Urothelium cell line (cell line): ENCODE results near the gene UNC13A.

Experiments used
- DNase-seq: peaks from one replicate; pipeline ENCODE4 v3.0.0; 2011; ENCODE audit warnings: low spot score, mixed read lengths
- FAIRE-seq: peaks from 2 replicates; lab custom pipeline; 2011; peaks lifted over from hg19 to GRCh38; lab: Jason Lieb, UNC

The UNC13A gene

GRCh38 chr19:17687857-17688784 is at the start of gene UNC13A:
Gene UNC13A, minus strand, starts transcription at chr19:17688354. Its CDS starts 155 bp downstream, at chr19:17688199.
- FAIRE-seq (no peak), DNase-seq (peak; percentile 78)

GRCh38 chr19:17737690-17738153 is 49.6 kb upstream of the UNC13A start:
- no peak for DNase-seq
- FAIRE-seq = no peak

- no peak for DNase-seq
- no peak for FAIRE-seq
Observed at GRCh38 chr19:17735410-17735809, 47.3 kb upstream of the UNC13A start.

GRCh38 chr19:17734146-17734545 is 46.0 kb upstream of the UNC13A start:
- no peak for FAIRE-seq
- DNase-seq = no peak

GRCh38 chr19:17733127-17733526 is 45.0 kb upstream of the UNC13A start:
- FAIRE-seq = no peak
- no peak for DNase-seq

GRCh38 chr19:17727843-17728242 is 39.7 kb upstream of the UNC13A start:
- no peak for FAIRE-seq
- DNase-seq = no peak

- DNase-seq (no peak), FAIRE-seq (no peak)
Observed at GRCh38 chr19:17726964-17727773, 39.0 kb upstream of the UNC13A start.

GRCh38 chr19:17726136-17726741 is 38.1 kb upstream of the UNC13A start:
- DNase-seq (no peak), FAIRE-seq (no peak)

- no peak for DNase-seq
- no peak for FAIRE-seq
Observed at GRCh38 chr19:17725422-17726078, 37.4 kb upstream of the UNC13A start.

- FAIRE-seq = no peak
- DNase-seq = no peak
Observed at GRCh38 chr19:17724655-17725054, 36.5 kb upstream of the UNC13A start.

GRCh38 chr19:17722655-17723240 is 34.6 kb upstream of the UNC13A start:
- FAIRE-seq (no peak), DNase-seq (no peak)

GRCh38 chr19:17721821-17722220 is 33.7 kb upstream of the UNC13A start:
- no peak for DNase-seq
- no peak for FAIRE-seq

- FAIRE-seq (no peak), DNase-seq (no peak)
Observed at GRCh38 chr19:17721111-17721628, 33.0 kb upstream of the UNC13A start.

GRCh38 chr19:17720440-17720839 is 32.3 kb upstream of the UNC13A start:
- DNase-seq (no peak), FAIRE-seq (no peak)

- DNase-seq = no peak
- no peak for FAIRE-seq
Observed at GRCh38 chr19:17719730-17720400, 31.7 kb upstream of the UNC13A start.

GRCh38 chr19:17718947-17719711 is 31.0 kb upstream of the UNC13A start, which contains the start of gene MAP1S:
Gene MAP1S, plus strand, starts transcription at chr19:17719480. Its CDS starts 23 bp downstream, at chr19:17719503.
- no peak for FAIRE-seq

GRCh38 chr19:17718550-17718946 is 30.4 kb upstream of the UNC13A start:
- no peak for FAIRE-seq
- no peak for DNase-seq

More at GRCh38 chr19:17718947-17719711, 31.0 kb upstream of the UNC13A start, which contains the start of gene MAP1S:
- peak; percentile 83 for DNase-seq

- FAIRE-seq (no peak), DNase-seq (no peak)
Observed at GRCh38 chr19:17716309-17716929, 28.3 kb upstream of the UNC13A start.
